HG03565 (cell line): ENCODE measurements around the gene TRIM62.

ENCODE experiments used
- ATAC-seq: cut with Tn5 transposase; IDR thresholded peaks from one replicate; pipeline ENCODE4 v1.9.1; 2021; ENCODE audit warnings: mild to moderate bottlenecking, moderate library complexity; ENCODE audit not compliant: unreplicated experiment

Gene TRIM62

DNA sequence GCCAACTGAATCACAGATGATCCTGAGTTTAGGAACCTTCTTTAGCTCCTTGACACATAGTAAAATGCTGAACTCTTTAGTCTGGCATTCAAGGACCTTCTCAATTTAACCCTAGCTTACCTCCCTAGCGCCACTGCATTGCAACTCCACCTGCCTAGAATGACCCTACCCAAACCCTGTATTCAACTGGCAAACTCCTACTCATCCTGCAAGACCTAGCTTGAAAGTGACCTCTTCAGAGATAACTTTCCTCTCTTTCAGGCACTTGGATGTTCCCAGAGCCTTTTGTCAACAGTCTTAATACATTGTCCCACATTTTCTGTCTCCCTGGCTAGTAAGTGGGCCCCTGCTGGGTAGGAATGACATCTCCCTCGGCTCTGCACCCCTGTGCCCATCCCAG, 19.7 kb downstream of the TRIM62 start:
- ATAC-seq: no peak

DNA sequence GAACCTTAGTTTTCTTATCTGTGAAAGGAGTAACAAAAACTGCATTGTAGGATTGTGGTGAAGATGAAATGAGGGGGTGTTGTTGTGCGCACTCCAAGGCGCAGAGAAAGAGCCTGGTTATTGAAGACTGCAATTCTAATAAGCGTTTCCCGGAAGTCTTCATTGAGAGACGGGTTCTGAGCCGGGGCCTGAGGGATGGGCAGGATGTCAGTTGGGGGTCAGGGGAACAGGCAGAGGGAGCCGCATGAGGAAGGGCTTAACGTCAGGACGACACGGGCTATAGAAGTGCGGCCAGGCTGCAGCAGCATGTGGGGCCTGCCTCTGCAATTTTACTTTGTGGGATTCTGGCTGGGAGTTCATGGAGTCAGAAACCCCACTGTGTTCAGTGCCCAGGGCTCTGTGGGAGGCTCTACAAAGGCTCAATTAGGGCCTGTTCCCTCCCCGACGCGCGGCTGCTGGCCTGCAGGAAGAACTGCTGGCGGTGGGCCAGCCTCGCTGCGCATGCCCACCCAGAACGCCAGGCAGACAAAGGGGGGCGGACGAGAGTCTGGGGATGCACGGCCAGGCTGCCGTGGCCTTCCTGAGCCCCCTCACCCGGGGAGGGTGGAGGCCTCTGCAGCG, 20.7 kb downstream of the TRIM62 start:
- no peak for ATAC-seq

DNA sequence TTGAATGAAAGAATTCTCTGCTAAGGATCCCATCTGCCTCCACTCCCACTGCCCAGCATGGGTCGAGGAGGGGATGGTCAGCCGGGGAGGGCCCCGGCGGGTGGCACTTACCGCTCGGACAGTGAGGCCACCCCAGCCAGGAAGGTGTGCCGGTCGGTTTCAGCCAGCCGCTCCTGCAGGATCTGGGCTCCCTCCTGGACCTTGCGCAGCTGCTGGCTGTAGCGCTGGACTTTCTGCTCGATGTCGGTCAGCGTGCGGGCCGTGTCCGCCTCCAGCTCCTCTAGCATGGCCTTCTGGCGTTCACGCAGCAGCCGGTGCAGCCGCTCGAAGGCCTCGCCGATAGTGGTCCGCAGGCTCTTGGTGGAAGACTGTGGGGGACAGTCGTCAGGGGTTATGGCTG, 22.3 kb downstream of the TRIM62 start:
- no peak for ATAC-seq

DNA sequence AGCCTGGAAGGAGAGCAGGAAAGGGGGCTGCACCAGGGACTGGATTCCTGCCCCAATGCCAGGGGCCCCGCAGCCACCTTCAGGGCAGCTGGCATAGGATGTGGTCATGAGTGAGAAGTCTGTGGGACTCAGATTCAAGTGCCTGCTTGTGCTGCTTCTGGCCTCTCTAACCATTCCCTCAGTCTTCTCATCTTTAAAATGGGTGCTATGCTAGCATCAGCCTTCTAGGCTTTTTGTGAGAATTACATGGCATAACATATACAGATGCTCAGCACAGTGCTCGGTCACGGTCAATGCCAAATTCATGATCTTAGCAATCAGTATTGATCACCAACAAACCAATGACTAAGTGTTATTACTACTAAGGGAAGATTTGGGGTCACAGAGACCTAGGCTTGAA, 23.5 kb downstream of the TRIM62 start:
- no peak for ATAC-seq

DNA sequence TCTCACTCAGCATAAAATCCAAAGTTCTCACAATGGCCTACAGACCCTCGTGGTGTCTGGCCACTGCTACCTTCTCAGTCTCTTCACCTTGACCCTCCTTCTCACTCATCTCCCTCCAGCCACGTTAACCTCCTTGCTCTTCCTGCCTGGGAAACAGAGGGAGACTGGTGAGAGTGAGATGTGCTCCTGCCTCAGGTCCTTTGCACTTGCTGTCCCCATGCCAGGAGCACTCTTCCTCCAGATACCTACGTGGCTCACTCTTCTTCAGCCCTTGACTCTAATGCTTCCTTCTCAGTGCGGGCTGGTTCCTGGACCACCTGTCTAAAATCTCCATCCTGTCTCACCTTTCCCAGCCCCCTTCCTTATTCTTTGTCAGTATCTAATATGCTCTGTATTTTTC, 24.7 kb downstream of the TRIM62 start:
- ATAC-seq: no peak

DNA sequence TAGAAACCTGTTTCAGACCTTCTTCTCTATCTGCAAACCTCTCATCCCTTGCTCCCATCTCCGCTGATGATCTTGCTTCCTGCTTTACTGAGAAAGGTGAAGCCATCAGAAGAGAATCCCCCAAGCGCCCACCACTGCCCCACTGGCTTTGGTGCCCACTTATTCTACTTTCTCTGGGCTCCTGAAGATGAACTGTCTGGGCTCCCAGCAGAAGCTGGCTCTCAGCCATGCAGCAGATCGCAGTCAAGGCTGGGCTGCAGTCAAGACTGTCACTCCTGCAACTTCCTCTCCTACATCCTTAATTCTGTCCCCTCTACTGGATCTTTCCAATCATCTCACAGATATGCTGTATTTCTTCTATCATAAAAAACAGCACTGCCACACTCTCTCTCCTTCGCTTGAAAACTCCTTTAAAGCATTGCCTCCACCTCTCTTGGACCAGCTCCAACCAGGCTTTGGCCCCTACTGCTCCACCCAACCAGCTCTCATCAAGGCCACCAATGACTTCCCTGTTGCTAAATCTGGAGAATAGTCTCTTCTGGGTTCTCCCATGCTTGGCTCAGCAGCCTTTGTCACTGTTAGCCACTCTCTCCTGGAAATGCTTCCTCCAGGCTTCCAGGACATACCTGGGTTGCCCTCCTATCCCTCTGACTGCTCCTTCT, 25.8 kb downstream of the TRIM62 start:
- no peak for ATAC-seq

DNA sequence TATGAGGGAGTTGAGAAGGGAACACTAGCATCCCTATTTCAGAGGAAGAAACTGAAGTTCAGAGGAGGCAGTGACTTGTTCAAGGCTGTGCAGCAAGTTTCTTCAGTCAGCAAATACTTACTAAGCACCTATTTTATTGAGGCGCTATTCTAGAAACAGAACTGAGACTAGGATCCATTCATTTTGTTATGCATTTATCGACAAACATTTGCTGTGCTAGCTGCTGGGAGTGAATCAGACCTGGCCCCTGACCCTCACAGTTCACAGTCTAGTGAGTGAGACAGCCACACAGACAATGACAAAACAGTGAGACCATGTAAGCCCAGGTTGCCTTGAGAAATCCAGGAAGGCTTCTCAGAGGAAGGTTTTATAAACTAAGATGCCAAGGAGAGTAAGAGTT, 28.2 kb downstream of the TRIM62 start:
- no peak for ATAC-seq

DNA sequence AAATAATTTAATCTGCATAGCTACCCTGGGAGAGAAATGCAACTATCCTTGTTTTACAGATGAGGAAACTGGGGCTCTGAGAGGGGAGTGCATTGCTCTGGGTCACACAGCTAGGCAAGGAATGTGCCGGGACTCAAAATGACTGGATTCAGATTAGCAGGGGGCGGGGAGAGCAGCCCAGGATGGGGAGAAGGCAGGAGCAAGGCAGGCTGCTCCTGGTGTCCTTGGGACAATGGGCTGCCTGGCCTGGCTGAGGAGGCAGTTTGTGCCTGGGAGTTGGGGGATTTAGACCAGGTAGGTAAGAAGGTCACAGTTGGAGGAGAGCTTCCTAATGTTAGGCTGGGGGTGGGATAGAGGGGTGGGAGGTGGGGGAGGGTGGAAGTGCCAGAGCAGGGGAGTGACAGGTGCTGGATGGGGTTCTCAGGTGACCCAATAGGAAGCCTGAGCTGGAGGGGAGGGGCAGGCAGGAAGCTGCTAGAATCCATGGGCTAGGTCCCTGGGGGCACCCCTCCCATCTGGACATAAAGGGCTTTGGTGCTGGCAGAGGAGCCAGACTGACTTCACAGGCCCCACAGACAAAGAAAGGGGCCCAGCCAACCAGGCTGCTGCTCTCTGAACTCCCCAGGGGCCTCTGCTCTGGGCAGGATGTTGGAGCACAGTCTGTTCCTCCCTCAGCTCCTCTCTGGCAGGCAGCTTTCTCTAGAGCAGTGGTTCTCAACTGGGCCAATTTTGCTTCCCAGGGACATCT, 29.0 kb downstream of the TRIM62 start:
- no peak for ATAC-seq

DNA sequence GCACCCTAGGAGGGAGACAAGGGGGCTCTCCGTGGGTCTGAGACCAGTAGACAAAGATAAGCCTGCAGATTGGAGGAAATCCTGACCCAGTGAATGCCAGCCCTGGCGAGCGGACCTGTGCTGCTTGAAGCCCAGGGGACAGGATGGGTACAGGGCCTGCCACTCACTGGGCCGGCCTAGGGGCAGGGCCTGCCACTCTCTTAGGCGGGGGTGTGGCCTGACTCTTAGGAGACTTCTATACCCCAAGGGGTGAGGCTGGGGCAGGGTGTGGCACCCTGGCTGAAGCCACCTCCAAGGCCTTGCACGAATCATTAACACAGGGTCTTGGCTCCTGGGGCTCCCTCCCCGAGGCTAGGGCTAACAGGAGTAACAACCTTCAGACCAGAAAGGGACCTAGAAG, 30.7 kb downstream of the TRIM62 start:
- no peak for ATAC-seq

DNA sequence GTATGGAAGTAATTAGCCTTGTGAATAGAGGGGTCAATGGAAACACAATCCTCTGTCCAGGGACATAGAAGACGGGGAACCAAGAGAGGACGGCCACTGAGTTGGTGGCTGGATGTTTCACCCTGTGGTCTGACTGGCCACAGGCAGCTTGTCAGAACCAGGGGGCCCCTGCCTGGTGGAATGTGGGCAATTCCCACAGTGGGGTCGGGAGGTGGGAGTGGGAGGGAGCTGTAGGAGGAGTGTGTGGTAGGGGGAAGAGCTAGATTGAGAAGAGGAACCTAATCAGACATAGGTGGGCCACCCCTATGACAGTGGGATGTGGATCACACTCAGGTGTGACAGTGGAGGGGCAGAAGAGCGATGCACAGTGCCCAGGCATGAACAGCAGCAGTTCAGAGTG, 31.3 kb downstream of the TRIM62 start:
- no peak for ATAC-seq

DNA sequence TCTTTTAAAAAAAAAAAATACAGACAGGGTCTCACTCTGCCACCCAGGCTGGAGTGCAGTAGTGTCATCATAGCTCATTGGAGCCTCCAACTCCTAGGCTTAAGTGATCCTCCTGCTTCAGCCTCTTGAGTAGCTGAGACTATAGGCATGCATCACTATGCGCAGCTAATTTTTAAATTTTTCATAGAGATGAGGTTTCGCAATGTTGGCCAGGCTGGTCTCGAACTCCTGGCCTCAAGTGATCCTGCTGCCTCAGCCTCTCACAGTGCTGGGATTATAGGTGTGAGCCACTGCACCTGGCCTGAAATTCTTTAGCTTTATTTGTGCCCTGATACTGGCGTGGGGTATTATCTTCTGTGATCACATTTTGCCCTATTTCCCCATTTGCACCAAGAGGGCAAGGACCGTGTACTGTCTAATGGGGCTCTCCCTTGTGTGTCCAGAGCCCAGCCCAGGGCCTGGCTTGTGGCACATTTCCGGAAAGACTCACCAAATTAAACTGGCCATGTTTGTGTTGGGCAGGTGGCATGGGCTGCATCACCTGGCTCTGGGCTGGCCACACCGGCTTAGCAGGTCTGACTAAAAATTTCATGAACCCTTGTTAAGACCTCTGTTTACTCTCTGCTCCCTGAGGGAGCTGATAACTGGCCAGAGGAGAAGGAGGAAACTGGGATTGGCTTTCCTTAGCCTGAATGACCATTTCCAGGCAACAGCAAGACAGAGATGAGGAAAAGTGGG, 32.2 kb downstream of the TRIM62 start:
- ATAC-seq: no peak

DNA sequence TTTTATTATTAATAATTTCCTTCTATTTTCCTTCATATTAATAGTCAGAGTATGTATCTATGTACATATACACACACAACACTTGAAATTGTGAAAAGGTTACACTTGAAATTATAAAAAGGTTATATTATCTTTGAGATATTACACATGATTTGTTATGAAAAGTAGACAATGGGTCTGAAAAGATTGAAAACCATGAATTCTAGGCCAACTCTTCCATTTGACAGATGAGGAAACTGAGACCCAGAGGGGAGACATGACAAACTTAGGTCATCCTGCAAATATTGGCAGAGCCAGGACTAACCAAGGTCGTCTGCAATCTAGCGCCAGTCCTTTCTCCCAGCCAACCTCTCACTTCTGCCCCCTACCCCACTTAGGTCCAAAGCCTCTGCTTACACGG, 33.2 kb downstream of the TRIM62 start:
- no peak for ATAC-seq

DNA sequence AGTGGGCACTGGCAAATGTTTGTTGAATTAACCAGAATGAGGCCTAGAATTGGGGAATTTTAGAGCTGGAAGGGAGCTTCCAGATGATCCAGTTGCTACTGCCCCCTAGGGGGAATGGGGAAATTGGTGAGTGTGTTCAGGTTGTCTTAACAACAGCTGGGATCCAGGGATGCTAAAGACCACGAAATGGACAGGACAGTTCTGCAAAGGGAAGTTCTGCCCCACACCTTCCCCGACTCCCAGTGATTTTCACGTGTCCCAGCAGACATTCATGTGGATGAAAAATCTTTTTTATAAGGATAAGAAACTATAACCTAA, 33.9 kb downstream of the TRIM62 start:
- ATAC-seq: no peak

DNA sequence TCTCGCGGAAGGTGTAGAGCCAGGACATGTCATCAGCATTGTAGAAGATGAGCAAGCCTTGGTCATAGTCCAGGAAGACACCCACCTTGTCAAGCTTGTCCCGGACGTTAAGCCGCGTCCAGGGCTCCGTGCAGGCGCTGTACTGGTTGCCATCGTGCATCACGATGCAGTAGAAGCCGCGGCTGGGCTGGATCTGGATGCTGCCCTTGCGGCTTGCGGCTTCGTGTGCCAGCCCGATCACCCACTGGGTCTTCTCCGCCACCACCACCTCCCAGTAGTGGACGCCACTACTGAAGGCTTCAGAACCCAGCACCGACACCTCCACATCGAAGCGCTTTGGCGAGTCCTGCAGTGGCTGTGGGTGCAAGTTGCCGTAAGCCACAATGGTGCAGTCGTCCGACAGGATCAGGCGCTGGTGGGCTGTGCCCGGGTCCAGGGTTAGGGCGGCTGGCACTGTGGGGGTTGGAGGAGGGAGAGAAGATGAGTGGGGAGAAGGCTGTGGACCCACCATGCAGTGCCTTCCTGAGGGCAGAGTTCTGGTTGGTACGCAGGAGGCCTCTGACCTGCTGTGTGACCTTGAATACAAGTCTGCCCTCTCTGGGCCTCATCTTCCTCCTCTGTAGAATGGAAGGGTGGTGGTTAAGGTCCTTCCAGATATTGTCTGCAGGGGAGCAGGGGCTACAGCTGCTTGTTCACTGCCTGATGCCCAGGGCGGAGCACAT, 34.4 kb downstream of the TRIM62 start:
- ATAC-seq: no peak

DNA sequence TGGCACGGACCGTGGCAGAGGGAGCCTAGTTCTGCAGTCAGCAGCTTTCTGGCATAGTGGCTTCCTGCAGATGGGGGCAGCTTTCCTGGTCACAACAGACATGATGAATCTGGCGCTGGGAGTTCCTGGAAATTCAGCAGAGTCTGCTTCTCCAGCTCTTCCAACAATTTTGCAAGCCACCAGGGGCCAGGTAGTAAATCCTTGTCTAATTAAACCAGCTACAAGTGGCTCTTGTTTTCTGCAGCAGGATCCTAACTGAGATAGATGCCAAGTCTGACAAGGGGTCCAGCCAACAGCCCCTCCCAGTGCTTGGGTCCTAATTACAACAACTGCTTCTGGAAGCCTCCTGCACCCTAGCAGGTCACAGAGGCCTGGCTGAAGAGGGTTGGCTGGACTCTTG, 35.8 kb downstream of the TRIM62 start:
- no peak for ATAC-seq

DNA sequence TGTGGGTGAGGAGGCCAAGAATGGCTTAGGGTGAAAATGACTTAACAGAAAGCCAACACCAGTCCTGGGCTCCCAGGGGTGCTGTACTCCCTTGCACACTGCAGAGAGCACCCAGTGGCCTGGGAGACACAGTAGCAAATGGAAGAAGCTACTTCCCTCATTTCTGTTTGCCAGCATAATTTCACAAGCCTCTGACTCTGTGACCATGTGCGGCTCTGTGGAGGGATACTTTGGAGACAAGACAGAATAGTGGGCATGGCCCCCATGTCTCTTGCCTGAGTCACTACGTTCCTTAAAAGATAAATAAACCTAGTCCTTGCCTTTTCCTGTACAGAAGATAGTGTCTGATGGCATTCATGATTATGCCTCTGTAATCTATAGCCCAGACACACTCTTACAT, 38.1 kb downstream of the TRIM62 start:
- no peak for ATAC-seq

DNA sequence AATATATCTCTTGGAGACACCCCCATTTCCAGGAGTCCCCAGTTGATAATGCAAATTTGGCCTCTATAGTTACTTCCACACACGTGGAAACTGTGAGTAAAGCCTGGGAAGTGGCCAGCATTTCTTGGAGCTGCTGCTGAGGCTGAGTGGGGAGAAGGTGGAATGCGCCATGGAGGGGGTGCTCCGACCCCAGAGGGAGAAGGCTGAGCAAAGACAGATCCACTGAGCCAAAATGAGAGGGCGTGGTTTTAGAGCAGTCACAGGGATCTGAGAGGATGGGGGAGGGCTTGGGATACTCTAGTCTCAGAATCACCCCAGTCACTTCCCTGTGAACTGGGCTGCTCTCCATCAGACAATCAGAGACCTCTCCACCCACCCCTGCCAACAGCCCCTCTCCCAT, 38.7 kb downstream of the TRIM62 start:
- ATAC-seq: no peak

DNA sequence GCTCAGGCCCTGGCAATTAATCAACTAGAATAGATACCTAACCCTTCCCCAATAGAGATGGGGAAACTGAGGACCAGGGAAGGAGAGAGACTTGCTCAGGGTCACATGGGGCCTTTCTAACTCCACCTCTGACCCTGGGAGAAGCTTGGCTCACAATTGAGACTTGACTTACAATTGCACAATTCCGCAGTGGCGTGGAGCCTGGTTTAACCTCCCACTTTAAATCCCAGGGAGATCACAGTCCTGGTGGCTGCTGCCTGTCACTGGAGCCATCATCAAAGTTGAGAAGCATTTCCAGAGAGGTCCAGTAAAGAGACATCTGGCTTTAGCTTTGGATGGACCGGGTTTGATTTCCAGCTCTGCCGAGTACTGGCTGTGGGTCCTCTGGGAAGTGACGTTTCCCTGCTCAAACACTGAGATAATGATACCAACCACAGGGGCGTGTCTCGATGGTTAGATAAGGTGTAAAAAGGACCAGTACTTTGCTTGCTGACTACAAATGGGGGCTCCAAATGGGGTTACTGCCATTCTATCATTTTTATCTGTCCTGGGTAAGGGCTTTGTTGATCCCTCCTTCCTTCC, 39.3 kb downstream of the TRIM62 start:
- ATAC-seq: no peak

DNA sequence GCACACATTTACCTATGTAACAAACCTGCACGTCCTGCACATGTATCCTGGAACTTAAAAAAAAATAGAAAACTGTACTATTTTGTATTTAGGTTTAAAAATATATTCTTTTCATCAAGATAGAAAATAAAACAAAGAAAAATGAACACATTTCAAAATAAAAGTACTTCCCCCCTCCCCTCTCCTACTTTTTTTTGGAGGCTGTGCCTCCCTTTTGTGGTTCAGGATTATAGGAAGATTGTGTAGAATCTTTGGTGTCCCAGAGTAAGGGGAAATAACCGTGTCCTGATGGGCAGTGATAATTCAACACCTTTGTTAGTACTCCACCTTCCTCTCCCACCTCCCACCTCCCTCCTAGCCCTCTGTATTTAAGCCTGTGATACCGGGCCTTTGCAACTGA, 40.1 kb downstream of the TRIM62 start:
- ATAC-seq: no peak

DNA sequence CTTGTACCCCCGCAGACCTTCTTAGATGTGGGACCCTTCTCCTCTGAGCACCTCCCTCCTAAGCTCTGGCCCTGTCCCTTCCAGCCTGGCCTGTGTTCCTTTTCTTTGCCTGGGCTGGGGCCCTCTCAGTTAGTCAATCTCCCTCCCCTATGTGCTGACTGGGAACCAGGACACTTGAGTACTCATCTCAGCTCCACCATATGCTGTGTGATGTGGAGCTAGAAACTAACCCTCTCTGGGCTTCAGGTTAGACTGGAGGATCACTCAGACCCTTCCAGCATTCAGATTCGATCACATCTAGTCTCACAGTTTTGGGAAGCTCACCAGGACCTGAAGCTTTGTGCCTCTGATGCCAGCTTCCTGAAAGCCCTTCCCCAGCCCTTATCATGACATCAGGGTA, 40.6 kb downstream of the TRIM62 start:
- ATAC-seq: no peak
